Parathyroid adenoma (tissue), 2 donors: ENCODE results near the gene KIF26B.

Experiments used
- H2AFZ ChIP-seq: fragments of 300-600 bp; sonication (generic); one replicate; pipeline ENCODE4 v1.7.0; 2017; ENCODE audit warnings: antibody characterized with exemption, mild to moderate bottlenecking
- H3K27ac ChIP-seq: fragments of 300-600 bp; sonication (generic); one replicate; pipeline ENCODE4 v1.7.0; 2017
- H3K27me3 ChIP-seq: fragments of 300-600 bp; sonication (generic); one replicate; pipeline ENCODE4 v1.7.0; 2017; ENCODE audit warnings: low read length; ENCODE audit not compliant: control insufficient read depth, insufficient read depth
- H3K36me3 ChIP-seq: fragments of 300-600 bp; sonication (generic); one replicate; pipeline ENCODE4 v1.7.0; 2017; ENCODE audit warnings: low read length; ENCODE audit not compliant: control insufficient read depth, insufficient read depth
- H3K4me1 ChIP-seq: fragments of 300-600 bp; sonication (generic); one replicate; pipeline ENCODE4 v1.7.0; 2017; ENCODE audit warnings: control low read depth
- H3K4me2 ChIP-seq: fragments of 300-600 bp; sonication (generic); one replicate; pipeline ENCODE4 v1.7.0; 2017; ENCODE audit warnings: low read length
- H3K4me3 ChIP-seq: fragments of 300-600 bp; sonication (generic); one replicate; pipeline ENCODE4 v1.7.0; 2017; ENCODE audit warnings: low read depth, low read length
- H3K79me2 ChIP-seq: fragments of 300-600 bp; sonication (generic); one replicate; pipeline ENCODE4 v1.7.0; 2017; ENCODE audit warnings: control low read depth
- H3K9ac ChIP-seq: fragments of 300-600 bp; sonication (generic); one replicate; pipeline ENCODE4 v1.7.0; 2017; ENCODE audit warnings: mild to moderate bottlenecking
- H3K9me3 ChIP-seq: fragments of 300-600 bp; sonication (generic); one replicate; pipeline ENCODE4 v1.7.0; 2017; ENCODE audit warnings: low read length; ENCODE audit not compliant: control insufficient read depth
- CTCF ChIP-seq: fragments of 300-600 bp; sonication (generic); IDR thresholded peaks from one replicate; pipeline ENCODE4 v1.7.0; 2017; ENCODE audit warnings: antibody characterized with exemption, mild to moderate bottlenecking
- donor health status: primary hyperparathyroidism.

The KIF26B gene

GRCh38 chr1:245576323-245576722, 421.5 kb downstream of the KIF26B start:
- no peaks in the 10 kb centered on the region for H3K9me3 ChIP-seq
- H3K4me1 ChIP-seq, result no peaks in the 10 kb centered on the region
- H3K9ac ChIP-seq, result no peak overlapping the region
- H3K4me3 ChIP-seq, result no peak overlapping the region
- no peak overlapping the region for H3K4me2 ChIP-seq
- no peaks in the 10 kb centered on the region for H3K36me3 ChIP-seq
- H3K27me3 ChIP-seq, result no peaks in the 10 kb centered on the region
- H2AFZ ChIP-seq, result no peak overlapping the region
- H3K79me2 ChIP-seq, result no peaks in the 10 kb centered on the region
- H3K27ac ChIP-seq, result no peak overlapping the region
- TF ChIP-seq CTCF, result no peak

DNA sequence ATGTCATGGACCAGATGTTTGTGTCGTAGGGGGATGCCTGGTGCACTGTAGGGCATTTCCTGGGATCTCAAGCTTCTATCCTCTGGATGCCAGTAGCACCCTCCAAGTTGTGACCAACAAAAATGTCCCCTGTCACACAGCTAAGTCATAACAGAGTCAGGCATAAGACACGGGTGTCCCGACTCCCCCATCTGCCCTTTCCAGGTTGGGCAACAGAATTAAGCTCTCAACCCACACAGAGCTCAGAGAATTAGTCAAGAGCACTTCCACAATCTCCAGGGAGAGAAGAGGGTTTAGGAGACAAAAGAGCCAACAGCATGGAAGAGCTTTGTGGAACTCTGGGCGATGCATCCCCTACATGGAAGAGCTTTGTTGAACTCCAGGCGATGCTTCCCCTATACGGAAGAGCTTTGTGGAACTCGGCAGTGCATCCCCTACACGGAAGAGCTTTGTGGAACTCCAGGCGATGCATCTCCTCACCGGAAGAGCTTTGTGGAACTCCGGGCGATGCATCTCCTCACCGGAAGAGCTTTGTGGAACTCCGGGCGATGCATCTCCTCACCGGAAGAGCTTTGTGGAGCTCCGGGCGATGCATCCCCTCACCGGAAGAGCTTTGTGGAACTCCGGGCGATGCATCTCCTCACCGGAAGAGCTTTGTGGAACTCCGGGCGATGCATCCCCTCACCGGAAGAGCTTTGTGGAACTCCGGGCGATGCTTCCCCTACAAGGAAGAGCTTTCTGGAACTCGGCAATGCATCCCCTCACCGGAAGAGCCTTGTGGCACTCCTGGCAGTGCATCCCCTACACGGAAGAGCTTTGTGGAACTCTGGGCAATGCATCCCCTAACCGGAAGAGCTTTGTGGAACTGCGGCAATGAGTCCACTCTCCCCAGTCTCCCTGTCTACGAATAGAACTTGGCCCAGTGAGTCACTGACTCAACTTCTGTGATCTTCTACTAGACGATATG, 422.7 kb downstream of the KIF26B start:
- Histone ChIP-seq H3K9ac (no peak overlapping the region), H3K27ac (no peak overlapping the region), H3K79me2 (no peaks in the 10 kb centered on the region), H3K9me3 (no peaks in the 10 kb centered on the region), H3K4me2 (no peak overlapping the region), H3K27me3 (no peaks in the 10 kb centered on the region), H3K4me1 (no peaks in the 10 kb centered on the region), H2AFZ (no peak overlapping the region), H3K4me3 (no peak overlapping the region), H3K36me3 (no peaks in the 10 kb centered on the region)
- no peak for TF ChIP-seq CTCF

DNA sequence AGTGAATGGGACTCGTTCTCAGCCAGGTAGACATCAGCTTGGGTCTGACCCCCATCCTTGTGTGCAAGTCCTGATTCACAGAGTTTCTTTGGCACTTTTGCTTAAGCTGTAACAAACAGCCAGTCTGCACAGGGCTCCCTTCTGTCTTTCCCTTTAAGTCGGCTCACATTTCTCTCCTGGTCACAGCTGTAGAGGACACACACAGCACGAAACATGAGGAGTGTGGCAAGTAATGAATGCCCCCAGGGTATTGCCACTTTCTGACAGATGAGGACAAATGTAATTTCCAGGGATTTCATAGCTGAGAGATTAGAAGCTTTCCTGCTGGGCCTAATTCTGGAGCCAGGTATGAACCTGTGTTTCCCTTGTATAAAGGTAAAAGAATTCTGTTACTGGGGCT, 423.5 kb downstream of the KIF26B start:
- Histone ChIP-seq H3K36me3 (no peaks in the 10 kb centered on the region), H3K4me2 (no peak overlapping the region), H2AFZ (no peak overlapping the region), H3K9me3 (no peaks in the 10 kb centered on the region), H3K79me2 (no peaks in the 10 kb centered on the region), H3K27ac (no peak overlapping the region), H3K4me3 (no peak overlapping the region), H3K4me1 (no peaks in the 10 kb centered on the region), H3K9ac (no peak overlapping the region), H3K27me3 (no peaks in the 10 kb centered on the region)
- no peak for TF ChIP-seq CTCF

DNA sequence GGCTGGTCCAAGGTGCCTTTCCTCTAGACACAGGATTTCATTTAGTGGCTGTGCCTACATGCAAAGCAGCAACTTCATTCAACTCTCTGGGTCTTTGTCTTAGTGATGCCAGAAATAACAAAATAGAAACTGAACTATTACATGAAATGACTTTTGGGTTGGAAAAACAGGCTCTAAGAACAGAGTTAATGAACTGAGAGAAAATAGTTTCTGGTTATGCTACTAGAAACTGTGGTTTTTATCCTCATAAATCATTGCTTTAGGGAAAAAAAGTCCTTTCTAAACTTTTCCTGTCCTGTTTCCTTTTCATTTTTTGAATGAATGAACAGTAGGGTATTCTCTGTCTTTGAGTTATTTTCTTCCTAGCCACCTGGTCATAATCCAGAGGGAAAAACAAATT, 424.0 kb downstream of the KIF26B start:
- H3K27ac ChIP-seq, result no peak overlapping the region
- H3K9ac ChIP-seq, result no peak overlapping the region
- H3K4me2 ChIP-seq, result no peak overlapping the region
- H3K79me2 ChIP-seq, result no peaks in the 10 kb centered on the region
- H3K9me3 ChIP-seq, result no peaks in the 10 kb centered on the region
- no peaks in the 10 kb centered on the region for H3K36me3 ChIP-seq
- no peaks in the 10 kb centered on the region for H3K4me1 ChIP-seq
- no peak for TF ChIP-seq CTCF
- no peak overlapping the region for H2AFZ ChIP-seq
- no peaks in the 10 kb centered on the region for H3K27me3 ChIP-seq
- H3K4me3 ChIP-seq, result no peak overlapping the region

DNA sequence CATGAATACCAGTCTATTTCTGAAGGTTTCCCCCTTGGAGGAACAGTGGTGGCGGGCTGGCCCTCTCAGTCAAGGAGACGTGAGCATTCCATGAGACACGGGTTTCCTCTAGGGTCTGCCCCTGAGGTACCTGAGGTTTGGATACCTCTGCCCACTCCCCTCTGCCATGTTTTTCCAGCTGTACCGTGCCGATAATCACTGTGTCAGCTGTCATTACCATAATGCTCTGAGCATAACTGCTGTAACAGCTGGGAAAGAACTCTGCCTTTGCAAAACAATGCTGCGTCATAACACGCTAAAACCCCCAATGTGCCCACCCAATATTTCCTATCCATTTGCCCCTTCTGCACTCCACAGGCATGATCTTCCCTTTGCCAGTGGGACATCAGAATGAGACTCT, 425.1 kb downstream of the KIF26B start:
- no peak overlapping the region for H3K9ac ChIP-seq
- H3K4me1 ChIP-seq, result no peaks in the 10 kb centered on the region
- no peaks in the 10 kb centered on the region for H3K9me3 ChIP-seq
- no peak for TF ChIP-seq CTCF
- no peak overlapping the region for H3K4me3 ChIP-seq
- no peaks in the 10 kb centered on the region for H3K27me3 ChIP-seq
- no peak overlapping the region for H3K4me2 ChIP-seq
- no peaks in the 10 kb centered on the region for H3K79me2 ChIP-seq
- no peaks in the 10 kb centered on the region for H3K36me3 ChIP-seq
- no peak overlapping the region for H2AFZ ChIP-seq
- H3K27ac ChIP-seq, result no peak overlapping the region
